Cerebellar nuclear complex (tissue), 1 donor: Measurements from ENCODE around the gene KRT40.

Source experiments
- DNase-seq, 2 experiments: peaks; one replicate each; lab custom pipeline; 2025; lab: John Stamatoyannopoulos, UW

KRT40 gene

GRCh38 chr17:40996829-40997228, 12.7 kb upstream of the KRT40 start:
- DNase-seq, result no peak

- no peak for DNase-seq
Measured at GRCh38 chr17:40995116-40995515, 11.0 kb upstream of the KRT40 start.

GRCh38 chr17:40993839-40994238, 9.7 kb upstream of the KRT40 start, which contains the start of gene KRTAP3-3:
KRTAP3-3 (minus strand) TSS chr17:40994164; CDS start chr17:40994097, 67 bp downstream.
- DNase-seq, result no peak

GRCh38 chr17:40993084-40993483, 9.0 kb upstream of the KRT40 start:
- DNase-seq, result no peak

GRCh38 chr17:40992666-40993065, 8.5 kb upstream of the KRT40 start:
- no peak for DNase-seq

- DNase-seq, result no peak
Measured at GRCh38 chr17:40986920-40987319, 2.8 kb upstream of the KRT40 start.

GRCh38 chr17:40981115-40981514, 3.0 kb downstream of the KRT40 start:
- DNase-seq, result no peak

- peak in 1 of 2 experiments; percentile 1 for DNase-seq
Measured at GRCh38 chr17:40980596-40980995, 3.5 kb downstream of the KRT40 start.

GRCh38 chr17:40980117-40980516, 4.0 kb downstream of the KRT40 start:
- DNase-seq, result no peak

- no peak for DNase-seq
Measured at GRCh38 chr17:40978575-40979151, 5.5 kb downstream of the KRT40 start.

- no peak for DNase-seq
Measured at GRCh38 chr17:40975516-40975915, 8.6 kb downstream of the KRT40 start.

GRCh38 chr17:40974366-40974765, 9.8 kb downstream of the KRT40 start:
- DNase-seq, result no peak

GRCh38 chr17:40967582-40967981, 16.5 kb downstream of the KRT40 start:
- DNase-seq, result no peak

GRCh38 chr17:40966848-40967247, 17.3 kb downstream of the KRT40 start, which contains the start of gene KRT39:
KRT39 (minus strand) TSS chr17:40966948; CDS start chr17:40966856, 92 bp downstream.
- no peak for DNase-seq

- no peak for DNase-seq
Measured at GRCh38 chr17:40963838-40964237, 20.3 kb downstream of the KRT40 start.

- no peak for DNase-seq
Measured at GRCh38 chr17:40962059-40962561, 22.0 kb downstream of the KRT40 start.

- no peak for DNase-seq
Measured at GRCh38 chr17:40961591-40961990, 22.5 kb downstream of the KRT40 start.

GRCh38 chr17:40960144-40960543, 24.0 kb downstream of the KRT40 start:
- DNase-seq, result no peak

GRCh38 chr17:40958086-40958953, 25.8 kb downstream of the KRT40 start:
- DNase-seq, result no peak

- no peak for DNase-seq
Measured at GRCh38 chr17:40956401-40957254, 27.5 kb downstream of the KRT40 start.

GRCh38 chr17:40953881-40954280, 30.2 kb downstream of the KRT40 start:
- DNase-seq, result no peak

- no peak for DNase-seq
Measured at GRCh38 chr17:40952661-40953060, 31.5 kb downstream of the KRT40 start.
